MM.1S (cell line): ENCODE data around the gene TMEM176A.

ENCODE experiments used
- CTCF ChIP-seq: fragments of 300-600 bp; sonication (generic); IDR thresholded peaks from 2 replicates; pipeline ENCODE4 v1.5.1; 2016; ENCODE audit warnings: antibody characterized with exemption, low read length, mixed read lengths
- EZH2phosphoT487 ChIP-seq: fragments of 300-600 bp; sonication (generic); IDR thresholded peaks from 2 replicates; pipeline ENCODE4 v1.6.1; 2018; ENCODE audit warnings: antibody characterized with exemption, low read length

GRCh38 chr7:150751702-150752101 lies 48.9 kb upstream of the TMEM176A start:
- TF ChIP-seq CTCF = no peak
- TF ChIP-seq EZH2phosphoT487 = no peak
